ENCODE measurements around the gene DNAJC17.

Gene DNAJC17

GRCh38 chr15:40807028-40807887 lies at the start of gene DNAJC17, which contains the start of gene ZFYVE19:
TSS of gene DNAJC17 (minus strand) at chr15:40807473. CDS start at chr15:40807446, 27 bp downstream.
TSS of gene ZFYVE19 (plus strand) at chr15:40807089. CDS start at chr15:40807590, 501 bp downstream.
- peak; percentile 91 to 93 for DNase-seq (ENCODE audit: low read depth in 2 of 2)

GRCh38 chr15:40856746-40857145 lies 49.5 kb upstream of the DNAJC17 start:
- DNase-seq (ENCODE audit: low read depth in 2 of 2) = no peak

GRCh38 chr15:40855706-40856234 lies 48.5 kb upstream of the DNAJC17 start:
- DNase-seq (ENCODE audit: low read depth in 2 of 2) = no peak

- no peak for DNase-seq (ENCODE audit: low read depth in 2 of 2)
Measured at GRCh38 chr15:40854161-40854560, 46.9 kb upstream of the DNAJC17 start.

- DNase-seq (ENCODE audit: low read depth in 2 of 2) = no peak
Measured at GRCh38 chr15:40853241-40853890, 46.1 kb upstream of the DNAJC17 start.

GRCh38 chr15:40852529-40852928 lies 45.3 kb upstream of the DNAJC17 start:
- DNase-seq (ENCODE audit: low read depth in 2 of 2) = no peak

- no peak for DNase-seq (ENCODE audit: low read depth in 2 of 2)
Measured at GRCh38 chr15:40850576-40851112, 43.4 kb upstream of the DNAJC17 start.

- DNase-seq (ENCODE audit: low read depth in 2 of 2) = no peak
Measured at GRCh38 chr15:40847223-40847961, 40.1 kb upstream of the DNAJC17 start.

- DNase-seq (ENCODE audit: low read depth in 2 of 2) = no peak
Measured at GRCh38 chr15:40846841-40847222, 39.6 kb upstream of the DNAJC17 start.

GRCh38 chr15:40845511-40846284 lies 38.4 kb upstream of the DNAJC17 start:
- no peak for DNase-seq (ENCODE audit: low read depth in 2 of 2)

GRCh38 chr15:40845036-40845435 lies 37.8 kb upstream of the DNAJC17 start:
- DNase-seq (ENCODE audit: low read depth in 2 of 2) = no peak

- DNase-seq (ENCODE audit: low read depth in 2 of 2) = peak; percentile 10 to 13
Measured at GRCh38 chr15:40844696-40845030, 37.4 kb upstream of the DNAJC17 start.

- DNase-seq (ENCODE audit: low read depth in 2 of 2) = peak; percentile 63 to 71
Measured at GRCh38 chr15:40843885-40844695, 36.8 kb upstream of the DNAJC17 start, which contains the start of gene SPINT1. TSS of gene SPINT1 (plus strand) at chr15:40844048. CDS start at chr15:40844555, 507 bp downstream.

GRCh38 chr15:40843261-40843884 lies 36.1 kb upstream of the DNAJC17 start:
- no peak for DNase-seq (ENCODE audit: low read depth in 2 of 2)

- no peak for DNase-seq (ENCODE audit: low read depth in 2 of 2)
Measured at GRCh38 chr15:40841741-40842140, 34.5 kb upstream of the DNAJC17 start.

GRCh38 chr15:40838756-40839155 lies 31.5 kb upstream of the DNAJC17 start:
- no peak for DNase-seq (ENCODE audit: low read depth in 2 of 2)

- DNase-seq (ENCODE audit: low read depth in 2 of 2) = no peak
Measured at GRCh38 chr15:40836020-40836419, 28.7 kb upstream of the DNAJC17 start.

GRCh38 chr15:40832903-40833302 lies 25.6 kb upstream of the DNAJC17 start:
- no peak for DNase-seq (ENCODE audit: low read depth in 2 of 2)

GRCh38 chr15:40831861-40832260 lies 24.6 kb upstream of the DNAJC17 start:
- DNase-seq (ENCODE audit: low read depth in 2 of 2) = no peak

GRCh38 chr15:40830884-40831283 lies 23.6 kb upstream of the DNAJC17 start:
- no peak for DNase-seq (ENCODE audit: low read depth in 2 of 2)
